ENCODE results near the gene BABAM2.
"Not testable (repeated sequence)": the region's sequence is repeated elsewhere in the genome, so short reads cannot be mapped to it uniquely, and the experiment has no call there.

The BABAM2 gene

DNA sequence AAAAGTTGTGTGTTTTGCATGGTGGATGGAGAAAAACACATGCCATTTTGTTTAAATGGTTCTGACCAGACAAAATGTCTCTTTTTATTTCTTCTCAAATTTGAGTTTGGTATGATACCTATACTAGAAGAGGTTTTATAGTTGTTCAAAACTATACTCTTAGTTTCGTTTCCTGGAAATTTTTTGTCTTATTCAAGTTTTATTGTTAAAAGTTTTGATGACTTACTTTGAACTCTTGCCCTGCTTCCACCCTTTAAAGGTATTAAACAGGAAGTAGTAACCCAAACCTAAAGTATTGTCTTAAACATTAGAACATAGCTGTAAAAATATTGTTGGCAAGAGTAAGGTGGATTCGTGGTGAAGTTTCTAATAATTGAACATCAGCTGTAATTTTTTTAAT, 98.2 kb downstream of the BABAM2 start:
- no peak for DNase-seq

DNA sequence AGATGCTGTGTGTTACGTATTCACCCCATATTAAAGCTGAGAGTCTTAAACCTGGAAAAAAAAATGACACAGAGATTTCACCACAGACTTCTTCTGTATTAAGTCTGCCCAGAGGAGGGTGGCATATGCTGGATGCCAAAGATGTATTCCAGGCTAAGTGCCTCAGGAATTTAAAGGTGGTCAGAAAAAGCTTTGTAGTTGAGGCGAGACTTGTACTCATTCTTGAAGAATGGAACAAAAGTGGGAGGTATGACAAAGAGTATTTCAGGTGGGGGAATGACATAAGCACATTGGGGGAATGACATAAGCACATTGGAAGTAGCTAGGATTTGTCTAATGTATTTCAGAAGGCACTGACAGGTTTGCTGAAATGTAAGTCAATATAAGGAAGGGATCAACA, 98.6 kb downstream of the BABAM2 start:
- DNase-seq, result no peak

- DNase-seq, result no peak
Observed at GRCh38 chr2:27990030-27990590, 99.6 kb downstream of the BABAM2 start.

DNA sequence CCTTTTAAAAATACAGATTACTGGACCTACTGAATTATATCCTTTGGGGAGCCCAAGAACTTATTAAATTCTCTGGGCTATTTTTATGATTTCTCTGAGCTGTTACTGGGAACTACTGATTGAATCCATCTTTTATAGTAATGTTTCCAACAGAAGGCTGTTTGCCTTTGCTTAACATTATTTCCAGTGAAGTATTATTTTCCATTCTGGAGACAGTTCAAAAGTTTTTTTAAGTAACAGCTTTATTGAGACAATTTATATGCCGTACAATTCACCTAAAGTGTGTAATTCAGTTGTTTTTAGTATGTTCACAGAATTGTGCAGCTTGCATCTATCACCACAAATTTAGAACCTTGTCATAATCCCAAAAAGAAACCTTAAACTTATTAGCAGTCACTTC, 100.6 kb downstream of the BABAM2 start:
- no peak for DNase-seq

DNA sequence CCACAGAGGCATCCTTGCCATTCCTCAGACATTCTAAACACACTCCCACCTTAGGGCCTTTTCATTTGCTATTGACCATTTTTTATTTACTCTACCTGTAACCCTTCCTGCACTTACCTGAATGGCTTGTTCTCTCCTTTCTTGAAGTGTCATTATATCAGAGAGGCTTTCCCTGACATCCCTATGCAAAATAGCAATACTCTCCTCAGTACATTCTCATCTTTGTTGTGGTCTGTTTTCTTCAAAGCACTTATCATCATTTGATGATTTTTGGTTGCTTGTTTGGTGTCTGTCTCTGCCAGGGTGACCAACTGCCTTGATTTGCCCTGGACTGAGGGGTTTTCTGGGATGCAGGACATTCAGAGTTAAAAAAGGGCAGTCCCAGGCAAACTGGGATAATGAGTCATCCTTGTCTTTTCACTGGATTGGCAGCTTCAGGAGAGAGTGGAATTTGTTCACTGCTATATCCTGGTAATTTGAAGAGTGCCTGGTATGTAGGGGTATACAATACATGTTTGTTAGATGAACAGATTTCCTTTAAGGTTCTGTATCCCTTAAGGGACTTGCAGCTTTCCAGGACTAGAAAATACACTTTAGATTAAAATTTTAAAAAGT, 102.4 kb downstream of the BABAM2 start:
- DNase-seq, result no peak

DNA sequence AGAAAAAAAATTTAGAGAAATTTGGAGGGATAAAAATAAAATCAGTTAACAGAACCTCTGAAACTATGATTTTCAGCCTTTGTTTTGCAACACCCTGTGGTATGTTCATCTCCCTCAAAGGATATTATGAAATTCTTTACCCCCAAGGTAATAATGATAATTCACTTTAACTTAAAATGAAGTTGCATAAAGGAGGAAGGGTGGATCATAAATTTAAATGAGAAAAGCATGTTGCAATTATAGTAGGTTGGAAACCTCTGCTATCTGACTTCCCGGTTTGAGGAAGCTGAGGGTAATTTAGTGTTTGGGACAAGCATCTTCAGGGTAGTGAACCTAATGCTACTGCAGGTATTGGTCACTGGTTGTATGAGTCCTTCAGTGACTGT, 102.9 kb downstream of the BABAM2 start:
- no peak for DNase-seq

DNA sequence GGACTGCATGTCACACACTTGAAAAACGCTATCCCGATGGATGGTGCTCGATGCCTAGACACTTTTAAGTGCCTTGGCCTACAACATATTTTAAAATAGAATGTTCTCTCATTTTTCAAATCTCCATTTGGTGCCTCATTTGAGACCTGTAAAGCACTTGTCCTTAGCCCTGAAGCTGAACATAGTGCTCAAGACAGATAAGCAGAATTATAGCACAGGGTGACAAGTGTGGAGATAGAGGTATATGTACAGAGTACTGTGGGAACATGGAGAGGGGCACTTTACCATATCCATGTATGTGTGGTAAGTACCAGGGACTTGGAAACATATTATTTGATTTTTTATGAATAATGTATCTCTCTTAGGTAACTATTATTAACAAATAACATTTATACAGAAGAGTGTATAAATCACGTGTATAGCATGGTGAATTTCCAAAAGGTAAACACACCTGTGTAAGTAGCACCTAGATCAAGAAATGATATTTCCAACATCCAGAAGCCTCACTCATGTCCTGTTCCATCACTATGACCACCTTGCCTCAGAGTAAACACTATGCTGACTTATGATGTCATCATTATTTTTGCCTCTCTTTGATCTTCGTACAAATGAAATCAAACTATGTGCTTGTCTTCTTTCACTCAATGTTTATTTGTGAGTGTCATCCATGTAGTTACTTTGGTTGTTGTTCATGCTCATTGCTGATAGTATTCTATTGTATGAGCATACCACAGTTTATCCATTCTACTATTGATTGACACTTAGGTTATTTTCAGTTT, 103.6 kb downstream of the BABAM2 start:
- no peak for DNase-seq

GRCh38 chr2:27996156-27996922, 105.8 kb downstream of the BABAM2 start:
- DNase-seq, result no peak

- DNase-seq, result no peak
Observed at GRCh38 chr2:28000287-28000686, 109.8 kb downstream of the BABAM2 start.

- no peak for DNase-seq
Observed at GRCh38 chr2:28002181-28002580, 111.7 kb downstream of the BABAM2 start.

- no peak for DNase-seq
Observed at GRCh38 chr2:28004086-28004485, 113.6 kb downstream of the BABAM2 start.

GRCh38 chr2:28009732-28010131, 119.2 kb downstream of the BABAM2 start:
- DNase-seq, result no peak

- DNase-seq, result no peak
Observed at GRCh38 chr2:28011322-28011737, 120.8 kb downstream of the BABAM2 start.

GRCh38 chr2:28018474-28018873, 127.9 kb downstream of the BABAM2 start:
- DNase-seq, result not testable (repeated sequence)

DNA sequence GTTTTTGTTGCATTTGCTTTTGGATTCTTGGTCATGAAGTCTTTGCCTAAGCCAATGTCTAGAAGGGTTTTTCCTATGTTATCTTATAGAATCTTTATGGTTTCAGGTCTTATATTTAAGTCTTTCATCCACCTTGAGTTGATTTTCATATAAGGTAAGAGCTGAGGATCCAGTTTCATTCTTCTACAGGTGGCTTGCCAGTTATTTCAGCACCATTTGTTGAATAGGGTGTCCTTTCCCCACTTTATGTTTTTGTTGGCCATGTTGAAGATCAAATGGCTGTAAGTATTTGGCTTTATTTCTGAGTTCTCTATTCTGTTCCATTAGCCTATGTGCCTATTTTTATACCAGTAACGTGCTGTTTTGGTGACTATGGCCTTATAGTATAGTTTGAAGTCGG, 129.0 kb downstream of the BABAM2 start:
- DNase-seq, result not testable (repeated sequence)

GRCh38 chr2:28021898-28022297, 131.4 kb downstream of the BABAM2 start:
- DNase-seq, result no peak

DNA sequence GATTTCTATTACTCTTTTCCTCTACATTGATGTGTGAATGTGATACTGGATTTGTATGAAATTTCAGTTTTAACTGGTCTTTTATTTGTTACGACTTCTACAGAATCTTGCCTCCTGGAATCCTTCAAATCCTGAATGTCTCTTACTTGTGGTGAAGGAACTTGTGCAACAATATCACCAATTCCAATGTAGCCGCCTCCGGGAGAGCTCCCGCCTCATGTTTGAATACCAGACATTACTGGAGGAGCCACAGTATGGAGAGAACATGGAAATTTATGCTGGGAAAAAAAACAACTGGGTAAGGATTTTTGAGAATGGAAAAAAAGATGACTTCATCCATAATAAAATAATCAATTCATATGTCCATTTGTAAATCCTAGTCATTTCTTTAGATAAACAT, 134.6 kb downstream of the BABAM2 start:
- no peak for DNase-seq

DNA sequence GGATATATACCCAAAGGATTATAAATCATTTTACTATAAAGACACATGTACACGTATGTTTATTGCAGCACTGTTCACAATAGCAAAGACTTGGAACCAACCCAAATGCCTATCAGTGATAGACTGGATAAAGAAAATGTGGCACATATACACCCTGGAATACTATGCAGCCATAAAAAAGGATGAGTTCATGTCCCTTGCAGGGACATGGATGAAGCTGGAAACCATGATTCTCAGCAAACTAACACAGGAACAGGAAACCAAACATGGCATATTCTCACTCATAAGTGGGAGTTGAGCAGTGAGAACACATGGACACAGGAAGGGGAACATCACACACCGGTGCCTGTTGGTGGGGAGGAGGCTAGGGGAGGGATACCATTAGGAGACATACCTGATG, 135.7 kb downstream of the BABAM2 start:
- DNase-seq, result not testable (repeated sequence)

DNA sequence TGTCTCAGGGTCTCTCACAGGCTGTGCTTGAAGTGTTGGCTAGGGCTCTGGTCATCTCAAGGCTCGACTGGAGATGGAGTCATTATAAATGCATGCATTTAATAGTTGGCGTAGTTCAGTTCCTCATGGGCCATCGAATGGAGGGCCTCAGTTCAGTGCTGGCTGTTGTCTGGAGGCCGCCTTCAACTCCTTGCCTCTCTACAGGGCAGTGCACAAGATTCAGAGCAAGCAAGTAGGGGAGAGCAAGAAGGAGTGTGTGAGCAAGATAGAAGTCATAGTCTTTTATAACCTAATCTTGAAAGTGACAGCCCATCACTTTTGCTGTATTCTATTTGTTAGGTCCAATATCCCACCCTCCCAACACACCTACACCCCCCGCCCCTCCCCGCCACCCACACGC, 137.5 kb downstream of the BABAM2 start:
- DNase-seq, result no peak

DNA sequence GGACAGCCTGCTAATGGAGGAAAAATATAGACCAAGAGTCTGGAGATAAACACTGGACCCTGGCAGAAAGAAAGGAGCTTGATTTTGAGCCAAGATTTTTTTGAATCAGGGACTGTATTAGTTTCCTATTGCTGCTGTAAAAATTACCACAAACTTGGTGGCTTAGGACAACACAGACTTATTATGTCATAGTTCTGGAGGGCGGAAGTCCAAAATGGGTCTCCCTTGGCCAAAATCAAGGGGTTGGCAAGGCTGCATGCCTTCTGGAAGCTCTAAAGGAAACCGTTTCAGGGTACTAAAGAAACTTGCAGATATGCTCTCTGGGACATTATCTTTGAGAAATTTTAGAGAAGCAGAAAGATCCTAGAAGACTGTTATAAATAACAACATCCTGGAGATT, 140.1 kb downstream of the BABAM2 start:
- no peak for DNase-seq

GRCh38 chr2:28032816-28033215, 142.3 kb downstream of the BABAM2 start:
- DNase-seq, result no peak

DNA sequence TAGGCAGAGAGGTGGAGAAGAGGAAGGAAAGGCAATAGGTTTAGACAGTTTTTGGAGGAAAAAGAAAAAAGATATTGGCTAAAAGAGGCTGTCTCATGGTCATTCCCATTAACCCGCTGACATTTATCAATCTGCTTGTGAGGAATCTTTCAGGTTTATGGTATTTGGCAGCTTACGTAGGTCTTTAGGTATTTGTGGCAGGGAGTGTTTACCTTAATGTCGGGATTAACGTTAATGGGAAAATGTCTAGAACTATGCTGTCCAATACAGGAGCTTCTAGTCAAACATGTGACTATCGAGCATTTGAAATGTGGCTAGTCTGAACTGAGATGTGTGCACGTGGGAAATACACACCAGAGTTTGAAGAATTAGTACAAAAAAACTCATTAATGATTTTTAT, 144.2 kb downstream of the BABAM2 start:
- DNase-seq, result no peak

DNA sequence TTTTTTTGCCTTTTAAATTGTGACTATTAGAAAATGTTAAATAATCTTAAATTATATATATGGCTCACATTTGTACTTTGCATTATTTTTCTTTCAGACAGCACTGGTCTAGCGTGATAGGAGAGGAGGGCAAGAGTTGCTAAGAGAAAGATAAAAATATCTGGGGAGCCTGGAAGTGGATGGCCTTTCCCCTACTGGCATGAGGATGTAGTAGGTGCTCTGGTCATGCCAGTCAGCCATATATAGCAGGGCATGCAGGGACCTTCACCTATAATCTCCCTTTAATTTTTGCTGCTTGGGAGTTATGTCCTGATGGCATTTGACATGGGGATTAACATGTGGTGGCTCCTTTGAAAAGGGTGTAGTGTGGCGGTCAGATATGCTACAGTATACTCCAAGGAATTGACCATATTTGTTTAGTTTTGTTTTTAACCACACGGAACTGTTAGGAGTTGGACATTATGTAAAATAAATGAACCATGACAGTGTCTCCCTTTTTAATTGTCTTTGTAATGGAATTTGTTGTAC, 144.7 kb downstream of the BABAM2 start:
- DNase-seq, result no peak

Measured in activated naive CD4-positive, alpha-beta T cell (primary cell).